Stimulated activated CD4-positive, alpha-beta T cell treated with anti-CD3 and anti-CD28 coated beads, Interleukin-1b, Interleukin-23, amount 100 ng/mL, for 4 hours (primary cell): Measurements from ENCODE around the gene NAV1.
"Not testable (repeated sequence)": the region's sequence is repeated elsewhere in the genome, so short reads cannot be mapped to it uniquely, and the experiment has no call there.

Source experiments
- DNase-seq, 2 donors: peaks; one replicate each; pipeline ENCODE4 v3.0.0-alpha.2; 2020; ENCODE audit warnings: low read depth in 2 of 2

Gene NAV1

GRCh38 chr1:201538612-201539551 is at the start of gene NAV1:
Gene NAV1, plus strand, starts transcription at chr1:201539127. Its CDS starts 83,758 bp downstream, at chr1:201622885.
- no peak for DNase-seq

GRCh38 chr1:201489643-201490261 is 49.2 kb upstream of the NAV1 start:
- no peak for DNase-seq

- DNase-seq = no peak
These were observed 48.2 kb upstream of the NAV1 start for GRCh38 chr1:201490708-201491131.

GRCh38 chr1:201491896-201492511 is 46.9 kb upstream of the NAV1 start:
- DNase-seq = no peak

- DNase-seq = not testable (repeated sequence)
These were observed 45.8 kb upstream of the NAV1 start for GRCh38 chr1:201493026-201493656.

GRCh38 chr1:201493757-201494617 is 44.9 kb upstream of the NAV1 start:
- no peak for DNase-seq

- no peak for DNase-seq
These were observed 43.2 kb upstream of the NAV1 start for GRCh38 chr1:201495551-201496295.

GRCh38 chr1:201496296-201496690 is 42.6 kb upstream of the NAV1 start:
- DNase-seq = no peak

- DNase-seq = no peak
These were observed 40.9 kb upstream of the NAV1 start for GRCh38 chr1:201497935-201498509.

- DNase-seq = no peak
These were observed 40.3 kb upstream of the NAV1 start for GRCh38 chr1:201498621-201499020.

- no peak for DNase-seq
These were observed 39.7 kb upstream of the NAV1 start for GRCh38 chr1:201499191-201499590.

- DNase-seq = no peak
These were observed 38.9 kb upstream of the NAV1 start for GRCh38 chr1:201499795-201500669.

GRCh38 chr1:201500670-201501120 is 38.2 kb upstream of the NAV1 start:
- no peak for DNase-seq

- no peak for DNase-seq
These were observed 37.8 kb upstream of the NAV1 start for GRCh38 chr1:201501144-201501543.

- no peak for DNase-seq
These were observed 37.0 kb upstream of the NAV1 start for GRCh38 chr1:201501812-201502510.

GRCh38 chr1:201502511-201502857 is 36.4 kb upstream of the NAV1 start:
- no peak for DNase-seq

GRCh38 chr1:201503397-201504176 is 35.3 kb upstream of the NAV1 start:
- DNase-seq = no peak

- DNase-seq = no peak
These were observed 34.7 kb upstream of the NAV1 start for GRCh38 chr1:201504179-201504631.
